WTC11 (cell line): ENCODE data around the gene KEAP1. TPM values are rescaled to one million over a fixed set of nuclear protein-coding genes. Genes with fewer than 3 reads are reported as not detected.

Source experiments
- AFF4 ChIP-seq: sonication (generic); formaldehyde crosslinking; IDR thresholded peaks from 2 replicates; pipeline ENCODE4 v1.8.1; 2023; ENCODE audit warnings: mild to moderate bottlenecking, missing genetic modification reagents, borderline replicate concordance
- ATF2 ChIP-seq: sonication (generic); formaldehyde crosslinking; IDR thresholded peaks from 2 replicates; pipeline ENCODE4 v1.8.1; 2022; ENCODE audit warnings: low read depth, missing genetic modification reagents, borderline replicate concordance
- ZNF416 ChIP-seq: fragments of 250-450 bp; sonication (Bioruptor Pico); IDR thresholded peaks from 2 replicates; pipeline ENCODE4 v1.9.0; 2021; ENCODE audit warnings: mild to moderate bottlenecking, inconsistent platforms
- microRNA-seq: library from miRNA; unstranded; fragments of <30 nt; microRNA quantifications from one replicate; pipeline ENCODE4 v1.2.0, GENCODE V29; 2022; ENCODE audit warnings: borderline number of aligned reads
- total RNA-seq: library from RNA; stranded (reverse); gene quantifications from 3 replicates; pipeline ENCODE4 v1.2.3, GENCODE V29; 2021

KEAP1 gene
- total RNA-seq, 1 experiment from 2014 or later = 68.7 TPM

GRCh38 chr19:10439588-10439987 is 63.6 kb downstream of the KEAP1 start (continued):
- no peak for TF ChIP-seq AFF4 (CRISPR knock-in tag)
- no peak for TF ChIP-seq ZNF416 (CRISPR knock-in tag)
- no peak for TF ChIP-seq ATF2 (CRISPR knock-in tag)

Small RNA genes lying within 50 kb of the gene (microRNA-seq; reads per million reads assigned to microRNA genes)
- gene MIR1238 = not detected

Other genes starting within 250 kb of the KEAP1 start
- 3.8 to 5.4 TPM (median 4.8 TPM) in 3 replicates for gene ICAM1, start 232.2 kb downstream of the KEAP1 start, total RNA-seq
- gene ICAM4, start 216.4 kb downstream of the KEAP1 start, total RNA-seq = 2.0 to 3.7 TPM (median 3.1 TPM) in 3 replicates
- gene ICAM5, start 213.4 kb downstream of the KEAP1 start, total RNA-seq = 7.3 to 8.1 TPM (median 8.0 TPM) in 3 replicates
- 5.9 to 8.9 TPM (median 7.7 TPM) in 3 replicates for gene ZGLP1, start 193.5 kb downstream of the KEAP1 start, total RNA-seq
- 26.2 to 27.0 TPM (median 26.6 TPM) in 3 replicates for gene FDX2, start 187.3 kb downstream of the KEAP1 start, total RNA-seq
- gene RAVER1, start 169.8 kb downstream of the KEAP1 start, total RNA-seq = 85.8 to 87.4 TPM (median 86.9 TPM) in 3 replicates
- gene ICAM3, start 163.7 kb downstream of the KEAP1 start, total RNA-seq = 18.7 to 21.3 TPM (median 21.3 TPM) in 3 replicates
- 63.8 to 66.4 TPM (median 65.1 TPM) in 3 replicates for gene TYK2, start 122.8 kb downstream of the KEAP1 start, total RNA-seq
- gene CDC37, start 99.8 kb downstream of the KEAP1 start, total RNA-seq = 163 to 204 TPM (median 164 TPM) in 3 replicates
- 5.3 to 5.9 TPM (median 5.8 TPM) in 3 replicates for gene PDE4A, start 82.8 kb downstream of the KEAP1 start, total RNA-seq
- gene S1PR5, start 14.1 kb upstream of the KEAP1 start, total RNA-seq = 3.8 to 5.4 TPM (median 4.1 TPM) in 3 replicates
- 50.3 to 59.4 TPM (median 53.8 TPM) in 3 replicates for gene ATG4D, start 40.5 kb upstream of the KEAP1 start, total RNA-seq
- 43.6 to 50.9 TPM (median 49.3 TPM) in 3 replicates for gene KRI1, start 62.7 kb upstream of the KEAP1 start, total RNA-seq
- 2.1 to 3.3 TPM (median 2.5 TPM) in 3 replicates for gene CDKN2D, start 65.6 kb upstream of the KEAP1 start, total RNA-seq
- 127 to 176 TPM (median 174 TPM) in 3 replicates for gene AP1M2, start 84.0 kb upstream of the KEAP1 start, total RNA-seq
- gene SLC44A2, start 122.2 kb upstream of the KEAP1 start, total RNA-seq = 102 to 111 TPM (median 109 TPM) in 3 replicates
- 626 to 659 TPM (median 656 TPM) in 3 replicates for gene ILF3, start 151.0 kb upstream of the KEAP1 start, total RNA-seq
- 67.6 to 72.6 TPM (median 69.6 TPM) in 3 replicates for gene QTRT1, start 198.1 kb upstream of the KEAP1 start, total RNA-seq
- 120 to 131 TPM (median 123 TPM) in 3 replicates for gene DNM2, start 214.7 kb upstream of the KEAP1 start, total RNA-seq